ENCODE data around the gene BPIFA2. TPM values are rescaled to one million over a fixed set of nuclear protein-coding genes. Genes with fewer than 3 reads are reported as not detected.
A peak's percentile ranks its signal among the peaks of the same experiment; 100 is the strongest.
"Not testable (repeated sequence)": the region's sequence is repeated elsewhere in the genome, so short reads cannot be mapped to it uniquely, and the experiment has no call there.

The BPIFA2 gene
- total RNA-seq (2014; rRNA removed; shearing (Covaris generic)): not detected in 2 replicates

GRCh38 chr20:33167859-33168258 is at the start of gene BPIFA2:
BPIFA2 (plus strand) TSS chr20:33168159; CDS start chr20:33169146, 987 bp downstream.
- DNase-seq (ENCODE audit: low spot score): no peak

GRCh38 chr20:33119725-33120720 is 47.9 kb upstream of the BPIFA2 start:
- DNase-seq (ENCODE audit: low spot score): no peak

- DNase-seq (ENCODE audit: low spot score): no peak
Observed at GRCh38 chr20:33120934-33121333, 47.0 kb upstream of the BPIFA2 start.

- DNase-seq (ENCODE audit: low spot score): not testable (repeated sequence)
Observed at GRCh38 chr20:33122297-33122696, 45.7 kb upstream of the BPIFA2 start.

DNA sequence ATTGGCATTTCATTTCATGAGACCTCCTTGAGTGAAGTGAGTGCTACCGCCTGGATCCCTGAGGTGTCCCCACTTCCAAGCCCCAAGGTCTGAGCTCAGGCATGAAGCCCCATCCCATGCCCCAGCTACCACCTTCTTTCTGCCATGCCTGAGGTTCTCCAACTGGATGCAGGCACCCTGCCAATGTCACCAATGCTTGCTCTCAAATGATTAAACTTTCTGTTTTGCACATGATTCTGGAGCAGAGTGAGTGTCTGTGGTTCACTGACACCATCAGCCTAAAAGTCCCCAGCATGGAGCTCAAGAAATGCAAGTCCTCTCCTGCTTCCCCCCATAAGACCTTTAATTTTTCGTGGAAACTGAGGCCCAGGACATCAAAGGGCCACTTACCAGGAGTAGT is 43.7 kb upstream of the BPIFA2 start:
- DNase-seq (ENCODE audit: low spot score): no peak

- no peak for DNase-seq (ENCODE audit: low spot score)
Observed at GRCh38 chr20:33124994-33125393, 43.0 kb upstream of the BPIFA2 start.

DNA sequence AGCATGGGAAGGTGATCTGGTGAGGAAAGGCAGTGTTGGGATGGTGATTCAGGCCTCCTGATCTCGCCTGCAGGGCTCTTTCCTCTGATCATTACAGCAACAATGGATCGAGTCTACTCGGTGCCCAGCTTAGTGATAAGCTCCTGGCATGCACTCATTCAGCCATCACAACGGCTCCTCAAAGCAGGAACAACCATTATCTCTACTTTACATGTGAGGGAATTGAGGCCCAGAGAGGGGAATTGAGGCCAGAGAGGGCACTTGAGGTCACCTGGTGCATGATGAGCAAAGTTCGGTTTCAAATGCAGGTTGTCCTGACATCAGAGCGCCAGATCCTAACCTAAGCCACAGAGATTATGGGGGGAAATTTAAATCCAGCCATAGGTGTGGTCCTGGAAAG is 42.0 kb upstream of the BPIFA2 start:
- no peak for DNase-seq (ENCODE audit: low spot score)

DNA sequence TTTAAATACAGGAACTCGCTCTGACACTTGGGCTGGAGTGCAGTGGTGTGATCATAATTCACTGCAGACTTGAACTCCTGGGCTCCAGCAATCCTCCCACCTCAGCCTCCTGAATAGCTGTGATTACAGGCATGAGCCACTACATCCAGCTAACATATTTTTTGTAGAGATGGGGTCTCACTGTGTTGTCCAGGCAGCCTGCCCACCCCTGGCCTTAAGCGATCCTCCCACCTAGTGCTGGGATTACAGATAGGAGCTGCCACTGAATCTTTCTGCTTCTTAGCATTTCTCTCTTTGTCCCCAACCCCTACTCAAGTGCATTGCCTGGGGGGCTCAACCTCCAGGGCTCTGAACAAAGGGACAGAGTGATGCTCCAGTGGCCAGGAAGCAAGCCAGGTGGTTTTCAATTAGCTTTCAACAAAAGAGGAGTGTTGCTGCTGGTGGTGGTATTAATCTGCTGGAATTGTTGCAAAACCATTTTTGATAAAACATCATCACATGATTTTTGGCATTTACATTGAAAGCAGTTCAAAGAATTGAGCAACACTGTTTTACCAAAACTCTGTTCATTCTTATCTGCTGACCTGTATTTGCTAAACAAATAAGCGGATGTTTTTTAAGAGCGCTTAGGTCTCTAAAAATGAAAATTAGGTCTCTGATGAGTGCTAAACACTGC is 40.4 kb upstream of the BPIFA2 start:
- DNase-seq (ENCODE audit: low spot score): no peak

- peak; percentile 66 for DNase-seq (ENCODE audit: low spot score)
Observed at GRCh38 chr20:33130568-33131061, 37.3 kb upstream of the BPIFA2 start.

DNA sequence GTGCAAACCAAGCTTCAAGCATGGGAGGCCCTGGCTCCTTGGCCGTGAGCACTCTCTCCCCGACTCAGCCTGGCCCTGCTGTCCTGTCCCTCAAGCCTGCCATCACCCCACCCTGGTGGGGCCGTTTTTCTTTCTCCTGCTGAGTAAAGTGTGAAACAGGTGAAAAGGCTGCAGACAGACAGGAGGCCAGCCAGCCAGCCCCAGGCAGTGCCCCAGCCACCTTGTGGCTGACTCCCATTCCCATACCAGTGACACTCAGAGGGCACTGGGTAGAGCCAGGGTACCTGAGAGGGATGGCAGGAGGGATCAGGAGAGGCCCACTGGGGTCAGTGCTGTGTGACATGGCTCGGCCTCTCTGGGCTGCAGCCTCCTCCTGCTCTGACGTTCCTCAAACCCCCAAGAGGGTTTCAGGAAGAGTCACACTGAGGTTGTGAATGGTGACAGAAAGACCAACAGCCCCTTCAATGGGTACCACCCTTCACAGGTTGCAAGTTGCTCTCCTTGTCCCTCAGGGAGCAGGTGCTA is 35.9 kb upstream of the BPIFA2 start:
- no peak for DNase-seq (ENCODE audit: low spot score)

DNA sequence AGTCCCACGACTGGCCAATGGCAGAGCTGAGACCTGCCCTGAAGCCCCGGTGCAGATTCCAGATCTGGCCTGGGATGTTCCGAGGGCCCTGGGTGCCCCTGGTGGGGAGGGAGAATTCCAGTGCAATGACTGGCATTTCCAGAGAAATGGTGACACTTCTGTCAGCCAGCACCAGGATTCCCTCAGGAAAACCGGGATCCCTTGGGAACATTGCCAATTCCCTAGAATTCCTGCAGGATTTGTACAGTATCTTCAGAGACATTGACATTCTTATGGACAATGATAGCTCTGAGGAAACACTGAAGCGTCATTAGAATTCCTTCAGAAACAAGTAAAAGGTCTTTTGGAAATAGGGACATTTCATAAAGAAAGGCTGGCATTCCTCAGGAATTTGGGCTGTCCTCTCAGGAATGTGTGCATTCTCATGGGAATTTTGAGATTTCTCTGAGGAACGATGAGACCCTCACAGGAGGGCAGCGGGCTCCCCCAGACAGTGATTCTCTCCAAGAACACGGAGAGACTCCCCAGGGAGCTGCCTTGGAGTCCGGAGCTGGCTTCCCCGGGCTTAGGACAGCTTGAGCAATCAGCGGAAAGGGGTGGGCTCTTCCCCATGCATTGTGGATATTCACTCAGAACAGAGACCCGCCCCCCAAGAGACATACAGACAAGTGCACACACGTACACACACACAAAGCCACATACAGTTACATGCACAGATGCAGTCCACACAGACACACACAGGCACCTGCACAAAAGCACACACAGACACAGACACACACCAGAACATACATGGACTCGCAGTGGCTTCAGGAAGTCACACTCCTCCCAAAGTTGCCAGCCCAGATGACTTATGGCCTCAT is 35.2 kb upstream of the BPIFA2 start:
- DNase-seq (ENCODE audit: low spot score): no peak

- DNase-seq (ENCODE audit: low spot score): no peak
Observed at GRCh38 chr20:33133373-33133941, 34.5 kb upstream of the BPIFA2 start.

DNA sequence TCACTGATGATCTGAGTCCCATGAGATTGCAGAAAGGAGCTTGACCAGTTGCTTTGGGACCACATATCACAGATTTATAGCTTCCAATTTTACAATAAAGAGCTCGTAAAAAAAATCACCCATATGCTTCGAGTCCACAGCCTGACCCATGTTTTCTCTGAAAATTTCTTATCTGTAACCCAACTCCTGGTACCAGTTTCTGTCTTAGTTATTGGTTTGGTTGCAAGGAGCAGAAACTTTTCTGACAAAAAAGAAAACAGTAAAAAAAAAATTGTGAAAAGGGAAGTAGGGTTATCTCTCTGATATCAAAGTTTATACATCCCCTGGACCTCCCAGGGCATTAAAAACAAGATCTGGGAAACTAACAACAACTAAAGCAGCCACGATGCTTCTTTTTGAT is 30.8 kb upstream of the BPIFA2 start:
- no peak for DNase-seq (ENCODE audit: low spot score)

- no peak for DNase-seq (ENCODE audit: low spot score)
Observed at GRCh38 chr20:33139467-33139866, 28.5 kb upstream of the BPIFA2 start.

DNA sequence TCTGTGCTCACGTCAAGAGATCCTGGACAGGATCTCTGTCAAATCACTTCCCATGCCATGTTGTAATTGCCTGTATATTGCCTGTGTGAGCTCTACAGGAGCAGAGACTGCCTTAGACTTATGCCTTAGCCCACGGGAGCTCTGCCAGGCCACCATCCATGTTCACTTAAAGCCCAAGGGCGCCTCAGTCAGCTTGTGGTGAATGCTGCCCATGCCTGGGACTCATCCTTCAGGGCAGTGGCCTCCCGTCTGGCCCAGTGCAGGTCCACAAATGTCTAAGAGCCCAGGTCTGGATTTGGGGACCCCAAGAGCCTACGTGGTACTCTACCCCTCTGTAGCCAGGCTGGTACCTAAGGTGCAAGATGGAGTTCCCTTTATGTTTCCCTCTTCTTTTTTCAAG is 22.4 kb upstream of the BPIFA2 start:
- DNase-seq (ENCODE audit: low spot score): no peak

DNA sequence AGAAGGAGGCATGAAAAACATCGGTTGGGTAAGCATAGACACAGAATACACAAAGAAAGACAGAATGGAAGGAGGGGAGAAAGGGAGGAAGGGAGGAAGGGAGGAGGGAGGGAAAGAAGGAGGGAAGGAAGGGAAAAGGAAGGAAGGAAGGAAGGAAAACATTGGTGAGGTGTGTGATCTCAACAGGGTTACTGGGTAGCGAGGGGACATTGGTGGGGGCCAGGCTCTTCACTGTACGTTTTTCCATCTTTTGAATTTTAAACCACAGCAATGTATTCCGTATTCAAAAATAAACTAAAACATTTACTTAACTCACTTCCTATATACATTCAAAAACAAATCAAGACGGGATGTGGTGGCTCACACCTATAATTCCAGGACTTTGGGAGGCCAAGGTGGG is 20.7 kb upstream of the BPIFA2 start:
- no peak for DNase-seq (ENCODE audit: low spot score)

GRCh38 chr20:33148040-33148439 is 19.9 kb upstream of the BPIFA2 start:
- no peak for DNase-seq (ENCODE audit: low spot score)

DNA sequence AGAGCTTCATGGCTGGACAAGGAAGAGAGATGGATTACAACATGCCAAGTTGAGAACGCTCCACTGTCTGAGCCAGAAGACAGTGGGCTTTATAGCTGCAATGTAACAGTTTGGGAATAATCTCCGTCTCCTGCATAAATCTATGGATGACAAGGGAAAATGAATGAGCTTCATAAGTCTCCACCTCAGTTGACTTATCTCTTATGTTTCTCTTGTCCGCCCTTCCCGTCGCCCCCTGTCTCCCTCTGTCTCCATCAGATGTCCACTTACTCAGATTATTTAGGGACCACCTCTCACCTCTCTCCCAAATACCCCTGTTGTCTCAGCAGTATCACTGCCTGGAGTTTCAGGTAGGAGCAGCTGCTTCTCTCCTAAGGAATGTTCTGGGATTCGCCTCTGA is 13.7 kb upstream of the BPIFA2 start:
- DNase-seq (ENCODE audit: low spot score): no peak

DNA sequence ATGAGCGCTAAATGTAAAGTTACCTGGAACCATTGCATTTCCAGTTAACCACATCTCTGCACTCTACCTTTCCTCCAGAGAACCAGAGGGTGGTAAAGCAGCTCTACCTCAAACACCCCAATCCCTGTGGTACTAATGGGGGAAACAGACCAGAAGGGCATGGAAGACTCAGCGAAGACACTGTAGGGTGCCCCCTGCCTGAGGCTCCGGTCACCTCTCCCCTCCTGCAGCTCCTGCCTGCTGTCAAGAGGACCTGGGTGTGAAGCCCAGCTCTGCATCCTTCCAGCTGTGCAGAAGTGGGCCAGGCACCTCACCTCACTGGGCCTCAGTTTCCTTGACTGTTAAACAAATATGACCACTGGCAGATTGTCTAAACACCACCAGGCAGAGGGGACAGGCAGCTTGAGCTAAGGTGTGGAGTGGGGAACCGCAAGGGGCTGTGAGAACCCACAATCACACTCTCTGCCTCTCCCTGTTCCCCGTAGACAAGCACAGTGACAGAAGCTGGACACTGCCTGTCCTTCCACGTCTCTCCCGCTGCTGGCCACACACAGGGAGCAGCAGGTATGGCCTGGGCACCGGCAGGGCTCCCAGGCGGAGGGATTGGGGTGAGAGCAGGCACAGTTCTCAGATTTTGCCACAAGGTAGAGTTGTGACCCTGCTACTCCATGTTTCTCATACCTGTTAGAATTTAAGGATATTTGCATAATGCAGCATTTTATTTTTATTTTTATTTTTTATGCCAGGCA is 9.1 kb upstream of the BPIFA2 start:
- no peak for DNase-seq (ENCODE audit: low spot score)

- DNase-seq (ENCODE audit: low spot score): no peak
Observed at GRCh38 chr20:33159713-33160112, 8.2 kb upstream of the BPIFA2 start.
